T follicular helper cell (primary cell): ENCODE measurements around the gene C11orf42.

ENCODE experiments used
- DNase-seq: peaks from one replicate; pipeline ENCODE4 v3.0.0-alpha.2; 2020; ENCODE audit warnings: low read depth
- total RNA-seq, 2 experiments: gene quantifications; one replicate each; lab custom pipeline; 2026; lab: John Stamatoyannopoulos, UW

Gene C11orf42, protein sequence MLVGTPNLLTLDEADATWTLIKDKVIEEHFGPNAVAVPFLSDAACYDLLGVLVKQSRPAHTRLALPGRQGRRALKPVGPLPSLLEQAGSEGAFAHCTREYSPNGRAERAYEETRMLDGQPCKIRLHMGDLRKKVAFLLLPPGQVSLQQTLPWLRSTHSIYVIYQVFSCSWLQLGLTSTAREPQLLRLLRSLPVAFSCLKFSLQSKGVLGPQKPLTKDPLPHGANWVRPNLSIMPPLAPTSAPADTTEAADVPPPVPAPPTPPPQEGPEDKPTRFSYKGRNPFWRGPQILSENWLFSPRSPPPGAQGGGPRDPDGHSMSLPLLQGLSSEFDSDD
- total RNA-seq: 0 reads per million in 2 experiments

DNA sequence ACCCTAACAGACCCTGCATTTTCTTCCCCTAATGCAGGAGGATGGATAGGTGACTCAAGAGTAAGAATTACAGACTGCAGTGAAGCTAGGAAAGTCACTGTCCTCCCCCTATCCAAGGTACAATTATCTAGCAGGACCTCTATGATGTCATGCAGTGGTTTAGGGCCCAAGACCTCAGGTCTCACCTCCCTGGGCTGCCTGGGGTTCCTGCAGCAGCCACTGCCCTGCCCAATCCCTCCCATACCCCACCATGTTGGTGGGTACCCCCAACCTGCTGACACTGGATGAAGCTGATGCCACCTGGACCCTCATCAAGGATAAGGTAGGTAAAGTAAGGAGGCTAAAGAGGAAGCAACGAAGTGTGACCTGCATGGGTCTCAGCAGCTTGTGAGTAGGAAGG is at the start of gene C11orf42:
Gene C11orf42 (plus strand): TSS at position 192 of the 400 bp plus-strand sequence. CDS start 59 bp downstream, at position 251.
- DNase-seq: no peak

DNA sequence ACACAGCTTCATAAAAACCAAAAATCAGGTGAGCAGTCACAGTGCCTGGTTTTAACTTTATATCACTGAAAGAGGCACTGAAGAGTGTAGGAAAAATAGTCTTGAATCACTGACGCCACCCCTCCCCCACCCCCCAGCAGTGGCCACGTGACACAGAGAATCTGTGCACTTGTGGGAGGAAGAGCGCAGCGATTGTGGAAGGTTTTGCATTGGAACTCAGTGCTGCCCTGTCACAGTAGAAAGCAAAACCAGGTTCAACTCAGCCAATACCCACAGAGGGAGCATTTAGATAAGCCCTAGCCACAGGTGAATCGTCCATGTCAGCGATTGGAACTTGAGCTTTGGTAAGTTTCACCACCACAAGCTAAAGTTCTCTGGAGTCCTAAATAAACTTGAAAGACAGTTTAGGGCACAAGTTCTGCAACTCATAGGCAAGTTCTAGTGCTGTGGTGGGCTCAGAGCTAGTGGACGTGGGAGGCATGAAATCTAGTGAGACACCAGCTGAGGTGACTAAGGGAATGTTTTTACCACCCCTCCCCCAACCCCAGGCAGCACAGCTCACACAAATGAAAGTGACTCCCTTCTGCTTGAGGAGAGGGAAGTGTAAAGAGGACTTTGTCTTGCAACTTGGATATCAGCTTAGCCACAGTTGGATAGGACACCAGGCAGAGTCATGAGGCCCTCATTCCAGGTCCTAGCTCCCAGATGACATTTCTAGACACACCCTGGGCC is 48.6 kb upstream of the C11orf42 start:
- DNase-seq: no peak

DNA sequence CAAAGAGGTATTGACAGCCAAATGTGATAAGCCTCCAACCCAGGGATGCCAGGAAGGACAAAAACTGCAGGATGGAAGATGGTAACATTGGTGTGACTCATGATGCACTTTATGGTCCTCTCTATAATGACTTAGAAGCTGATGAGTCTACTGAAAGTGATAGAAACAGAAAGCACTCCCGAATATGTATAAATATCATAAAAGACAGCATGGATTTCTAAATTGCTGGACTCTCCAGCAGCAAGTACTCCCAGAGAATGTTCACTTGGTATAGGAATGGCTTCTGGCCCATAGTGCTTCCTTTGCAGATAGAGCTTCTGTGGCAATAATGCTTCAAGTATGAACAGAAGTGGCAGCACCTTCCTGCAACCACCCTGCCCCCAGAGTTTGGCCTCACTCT is 35.1 kb upstream of the C11orf42 start, which contains the start of gene OR52B2:
Gene OR52B2 (minus strand): TSS at position 101 of the 400 bp plus-strand sequence. CDS start 0 bp downstream, at position 101.
- no peak for DNase-seq

- DNase-seq: no peak
Observed at GRCh38 chr11:6175440-6175839, 29.9 kb upstream of the C11orf42 start.

- DNase-seq: no peak
Observed at GRCh38 chr11:6191742-6192141, 13.6 kb upstream of the C11orf42 start.

- DNase-seq: no peak
Observed at GRCh38 chr11:6194065-6194581, 11.2 kb upstream of the C11orf42 start.

DNA sequence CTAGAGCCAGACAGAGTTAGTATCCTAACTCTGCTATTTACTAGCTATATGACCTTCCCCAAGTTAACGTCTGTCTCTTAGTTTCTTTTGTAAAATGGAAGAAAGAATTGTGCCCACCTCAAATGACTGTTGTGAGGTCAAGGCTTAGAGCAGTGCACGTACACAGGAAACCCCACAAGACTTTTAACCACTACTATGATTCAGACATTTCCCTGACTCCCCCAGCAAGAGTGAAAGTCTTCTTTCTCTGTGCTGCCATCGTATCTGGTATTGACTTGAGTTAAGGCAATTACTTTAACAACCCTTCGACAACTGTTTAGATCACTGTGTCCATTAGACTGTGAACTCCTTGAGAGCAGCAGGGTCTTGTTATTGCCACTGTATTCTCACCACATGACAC is 9.0 kb upstream of the C11orf42 start:
- no peak for DNase-seq

DNA sequence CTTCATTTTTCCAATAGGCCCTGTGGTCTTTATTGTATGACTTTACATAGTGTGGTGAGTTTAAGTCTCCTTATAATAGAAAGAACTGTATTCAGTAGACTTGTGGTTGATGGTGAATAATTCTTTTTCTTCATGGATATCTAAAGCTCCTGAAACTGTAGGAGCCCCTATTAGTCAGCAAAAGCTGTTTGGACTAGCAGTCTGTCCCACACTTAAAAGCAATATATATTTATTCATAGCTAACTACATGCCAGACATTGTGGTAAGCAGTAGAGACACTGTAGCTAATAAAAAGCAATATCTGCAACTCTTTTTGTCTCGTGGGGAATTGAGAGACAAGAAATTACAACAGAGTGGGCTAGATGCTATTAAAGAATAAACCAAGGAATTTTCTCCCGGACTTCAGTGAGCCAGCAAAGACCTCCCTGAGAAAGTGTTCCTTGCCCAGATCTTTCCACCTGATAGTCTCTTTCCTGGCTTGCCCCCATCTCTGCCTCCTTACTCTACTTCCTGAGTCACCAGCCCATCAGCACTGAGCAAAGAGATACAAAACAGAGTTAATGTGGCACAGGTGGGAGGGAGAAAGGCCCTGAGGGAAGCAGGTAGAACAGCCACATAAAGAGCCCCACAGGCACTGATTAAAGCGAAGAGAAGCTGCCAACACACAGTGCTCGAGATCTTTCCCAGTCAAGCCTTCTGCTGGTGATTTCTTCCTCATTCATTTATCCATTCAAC is 7.7 kb upstream of the C11orf42 start:
- DNase-seq: no peak

DNA sequence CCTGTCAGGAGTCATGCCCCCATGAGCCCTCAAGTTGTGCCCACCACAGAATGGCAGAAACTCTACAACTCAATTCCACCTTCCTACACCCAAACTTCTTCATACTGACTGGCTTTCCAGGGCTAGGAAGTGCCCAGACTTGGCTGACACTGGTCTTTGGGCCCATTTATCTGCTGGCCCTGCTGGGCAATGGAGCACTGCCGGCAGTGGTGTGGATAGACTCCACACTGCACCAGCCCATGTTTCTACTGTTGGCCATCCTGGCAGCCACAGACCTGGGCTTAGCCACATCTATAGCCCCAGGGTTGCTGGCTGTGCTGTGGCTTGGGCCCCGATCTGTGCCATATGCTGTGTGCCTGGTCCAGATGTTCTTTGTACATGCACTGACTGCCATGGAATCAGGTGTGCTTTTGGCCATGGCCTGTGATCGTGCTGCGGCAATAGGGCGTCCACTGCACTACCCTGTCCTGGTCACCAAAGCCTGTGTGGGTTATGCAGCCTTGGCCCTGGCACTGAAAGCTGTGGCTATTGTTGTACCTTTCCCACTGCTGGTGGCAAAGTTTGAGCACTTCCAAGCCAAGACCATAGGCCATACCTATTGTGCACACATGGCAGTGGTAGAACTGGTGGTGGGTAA is 6.1 kb upstream of the C11orf42 start, which contains the start of gene OR52W1:
Gene OR52W1 (plus strand): TSS at position 51 of the 637 bp plus-strand sequence. CDS start 0 bp downstream, at position 51.
- DNase-seq: no peak

DNA sequence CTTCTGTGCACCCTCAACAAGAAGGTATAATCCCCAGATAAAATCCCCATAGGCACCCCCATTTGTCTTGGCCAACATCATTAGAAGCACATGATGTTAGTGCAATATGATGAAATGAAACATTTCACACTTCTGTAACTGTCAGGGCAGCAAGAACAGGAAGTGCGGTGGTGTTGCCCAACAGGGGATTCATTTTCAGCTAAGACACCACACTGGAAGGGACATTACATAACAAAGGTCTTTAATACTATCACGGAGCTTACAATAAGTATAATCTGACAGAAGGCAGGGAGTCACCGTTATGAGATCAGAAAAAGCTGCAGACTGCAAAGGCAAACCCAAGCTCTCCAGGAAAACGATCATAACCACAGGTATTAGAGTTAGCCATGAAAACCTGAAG is 4.4 kb upstream of the C11orf42 start:
- no peak for DNase-seq

- no peak for DNase-seq
Observed at GRCh38 chr11:6201481-6201880, 3.9 kb upstream of the C11orf42 start.

DNA sequence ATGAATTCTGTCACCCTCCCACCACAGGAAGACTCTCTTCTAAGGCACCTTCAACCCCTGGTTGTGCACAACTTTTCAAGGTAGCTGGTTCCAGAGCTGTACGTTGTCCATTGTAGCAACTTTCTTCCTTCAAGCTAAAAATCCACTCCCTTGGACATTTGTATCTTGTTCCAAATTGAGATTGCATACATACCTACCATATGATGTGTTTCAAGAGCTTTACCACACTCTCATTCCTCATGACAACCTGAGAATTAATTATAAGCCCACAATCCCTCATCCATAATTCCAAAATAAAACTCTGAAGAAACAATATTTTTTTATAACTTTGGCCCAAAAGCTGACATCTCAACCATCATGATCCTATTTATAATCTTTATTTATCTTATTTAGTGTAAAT is 3.3 kb upstream of the C11orf42 start:
- no peak for DNase-seq

GRCh38 chr11:6203327-6203726 is 2.0 kb upstream of the C11orf42 start:
- DNase-seq: no peak

GRCh38 chr11:6204706-6205105 is 651 bp upstream of the C11orf42 start:
- no peak for DNase-seq

GRCh38 chr11:6206456-6207180 is 1.3 kb downstream of the C11orf42 start:
- no peak for DNase-seq

- DNase-seq: no peak
Observed at GRCh38 chr11:6209801-6210200, 4.4 kb downstream of the C11orf42 start.

DNA sequence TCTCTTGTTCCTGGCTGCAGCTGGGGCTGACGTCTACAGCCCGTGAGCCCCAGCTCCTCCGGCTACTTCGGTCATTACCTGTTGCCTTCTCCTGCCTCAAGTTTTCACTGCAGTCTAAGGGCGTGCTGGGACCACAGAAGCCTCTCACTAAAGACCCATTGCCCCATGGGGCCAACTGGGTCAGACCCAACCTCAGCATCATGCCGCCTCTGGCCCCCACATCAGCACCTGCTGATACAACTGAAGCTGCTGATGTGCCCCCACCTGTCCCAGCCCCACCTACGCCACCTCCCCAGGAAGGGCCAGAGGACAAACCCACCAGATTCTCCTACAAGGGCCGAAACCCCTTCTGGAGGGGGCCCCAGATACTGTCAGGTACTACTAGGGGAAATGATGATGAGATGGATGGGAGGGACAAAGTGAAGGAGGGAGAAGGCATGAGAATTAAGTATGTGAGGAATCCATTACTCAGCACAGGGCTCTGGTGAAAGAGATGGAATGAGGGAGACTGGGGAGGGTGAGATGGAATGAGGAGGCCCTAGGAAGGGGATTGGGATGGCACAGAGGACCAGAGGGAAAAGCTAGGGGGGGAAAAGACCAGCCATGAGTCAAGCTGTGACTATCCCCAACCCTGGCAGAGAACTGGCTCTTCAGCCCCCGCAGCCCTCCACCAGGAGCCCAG is 5.1 kb downstream of the C11orf42 start:
- no peak for DNase-seq

- DNase-seq: no peak
Observed at GRCh38 chr11:6214530-6214929, 9.2 kb downstream of the C11orf42 start.

DNA sequence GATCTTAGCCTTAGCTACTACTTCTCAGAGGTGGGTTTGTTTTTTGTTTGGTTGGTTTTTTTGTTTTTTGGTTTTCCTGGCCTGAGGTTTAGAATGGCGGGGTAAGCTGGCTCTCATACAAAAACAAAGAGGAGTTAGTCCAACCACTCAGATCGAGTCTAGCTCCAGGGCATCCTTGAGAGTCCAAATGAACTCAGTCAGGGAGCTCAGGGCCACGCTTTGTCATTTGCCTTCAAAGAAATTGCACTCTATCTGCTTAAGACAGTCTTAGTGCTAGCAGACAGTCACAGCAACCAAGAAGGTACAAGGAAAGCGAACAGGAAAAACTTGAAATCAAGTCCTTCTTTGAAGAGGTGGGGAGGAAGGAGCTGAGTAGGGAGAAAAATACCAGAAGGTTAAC is 11.1 kb downstream of the C11orf42 start:
- DNase-seq: no peak

- DNase-seq: no peak
Observed at GRCh38 chr11:6217722-6218121, 12.4 kb downstream of the C11orf42 start.
